Skin epidermis (tissue), 12 donors: ENCODE measurements around the gene DEPDC5.
"Not testable (repeated sequence)": the region's sequence is repeated elsewhere in the genome, so short reads cannot be mapped to it uniquely, and the experiment has no call there.

Experiments used
- H3K27ac ChIP-seq, 21 experiments: fragments of 200-600 bp; sonication (generic) in 11 of 21; one replicate each; pipeline ENCODE4 v1.5.0; 2020; ENCODE audit warnings: mild to moderate bottlenecking in 3 of 21, inconsistent platforms in 2 of 21, moderate library complexity in 2 of 21
- H3K4me3 ChIP-seq, 7 experiments: fragments of 200-600 bp; sonication (generic) in 2 of 7; one replicate each; pipeline ENCODE4 v1.5.0; 2020; ENCODE audit warnings: inconsistent platforms in 2 of 7, mild to moderate bottlenecking in 2 of 7, moderate library complexity in 1 of 7

DEPDC5 gene

DNA sequence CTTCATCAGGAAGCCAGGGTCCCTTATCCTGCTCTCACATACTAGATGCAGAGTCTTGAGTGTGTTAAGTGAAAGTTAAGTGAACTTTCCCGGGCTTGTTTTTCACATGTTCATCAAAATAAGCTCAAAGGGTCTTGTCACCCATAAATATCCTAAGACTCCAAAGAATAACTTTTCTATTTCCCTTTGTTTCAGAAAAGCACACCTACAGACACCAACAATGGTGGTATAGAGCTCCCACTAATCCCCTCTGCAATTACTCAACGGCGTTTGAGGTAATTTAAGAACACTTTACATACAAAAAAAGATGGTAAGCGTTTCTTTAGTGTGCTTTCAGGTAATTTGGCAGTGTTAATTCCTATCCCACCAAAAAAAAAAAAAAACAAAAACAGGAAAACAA, 6.4 kb upstream of the DEPDC5 start:
- Histone ChIP-seq H3K4me3 (no peak overlapping the region), H3K27ac (peak overlapping the region in 1 of 21 experiments; percentile 50)

DNA sequence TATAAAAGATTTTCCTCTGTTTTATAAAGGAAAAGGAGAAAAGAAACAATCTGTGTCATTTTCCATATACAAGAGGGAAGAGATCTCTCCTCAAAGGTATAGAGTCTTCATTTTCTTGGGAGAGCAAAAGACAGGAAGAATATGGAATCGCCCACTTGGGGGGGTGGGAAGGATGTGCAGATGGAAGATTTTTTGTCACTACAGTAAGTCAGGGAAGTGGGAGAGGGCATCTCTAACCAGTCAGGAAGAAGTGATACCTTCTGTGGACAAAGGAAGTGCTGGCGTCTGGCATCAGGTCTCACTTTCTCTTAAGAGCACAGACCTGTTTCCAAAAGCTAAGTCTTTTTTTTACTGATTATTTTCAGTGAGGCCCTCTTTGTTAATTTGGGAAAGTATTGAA, 5.3 kb upstream of the DEPDC5 start:
- H3K27ac ChIP-seq = peak overlapping the region in 8 of 21 experiments; percentile 90 to 99 (median 96)
- H3K4me3 ChIP-seq = peak overlapping the region in 5 of 7 experiments; percentile 60 to 97 (median 88)

DNA sequence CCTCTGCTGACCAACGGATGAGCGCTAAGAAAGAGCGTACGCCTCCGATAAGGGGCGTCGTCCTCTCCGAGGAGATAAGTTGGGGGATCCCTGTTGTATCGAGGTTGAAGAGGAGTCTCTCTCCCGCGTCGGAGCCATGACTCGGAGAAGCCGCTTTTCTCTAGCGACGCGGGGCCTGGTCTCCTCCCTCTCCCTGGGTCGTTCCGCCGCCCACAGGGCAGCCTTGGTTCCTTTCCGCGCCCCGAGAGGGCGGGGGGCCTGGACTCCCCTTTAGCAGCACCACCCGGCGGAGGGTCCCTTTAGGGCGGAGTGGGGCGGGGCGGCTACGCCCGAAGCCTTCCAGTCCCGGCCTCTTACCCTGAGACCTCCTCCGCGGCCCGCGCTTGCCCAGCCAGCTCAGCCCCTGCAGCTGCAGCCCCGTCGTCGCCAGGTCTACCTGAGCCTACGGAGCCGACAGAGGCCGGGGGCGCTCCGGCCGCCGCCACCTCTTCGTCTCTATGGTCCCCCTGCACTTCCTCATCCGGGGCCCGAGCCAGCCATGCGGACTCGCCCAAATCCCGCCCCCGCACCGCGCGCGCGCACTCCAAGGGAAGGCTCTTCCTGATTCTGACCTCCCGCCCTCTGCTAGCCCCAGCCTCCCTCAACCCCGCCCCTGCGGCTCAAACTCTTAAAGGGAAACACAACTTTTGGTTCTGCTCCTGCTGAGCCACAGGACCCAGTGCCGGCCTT, 4.0 kb upstream of the DEPDC5 start, which contains the start of gene PRR14L:
TSS of gene PRR14L (minus strand) at position 497 of the 729 bp plus-strand sequence. CDS start 11,272 bp downstream, outside the sequence.
- peak within 1 kb of the TSS; percentile 60 to 97 (median 88) for H3K4me3 ChIP-seq
- H3K27ac ChIP-seq = peak within 1 kb of the TSS; percentile 83 to 99 (median 96)

DNA sequence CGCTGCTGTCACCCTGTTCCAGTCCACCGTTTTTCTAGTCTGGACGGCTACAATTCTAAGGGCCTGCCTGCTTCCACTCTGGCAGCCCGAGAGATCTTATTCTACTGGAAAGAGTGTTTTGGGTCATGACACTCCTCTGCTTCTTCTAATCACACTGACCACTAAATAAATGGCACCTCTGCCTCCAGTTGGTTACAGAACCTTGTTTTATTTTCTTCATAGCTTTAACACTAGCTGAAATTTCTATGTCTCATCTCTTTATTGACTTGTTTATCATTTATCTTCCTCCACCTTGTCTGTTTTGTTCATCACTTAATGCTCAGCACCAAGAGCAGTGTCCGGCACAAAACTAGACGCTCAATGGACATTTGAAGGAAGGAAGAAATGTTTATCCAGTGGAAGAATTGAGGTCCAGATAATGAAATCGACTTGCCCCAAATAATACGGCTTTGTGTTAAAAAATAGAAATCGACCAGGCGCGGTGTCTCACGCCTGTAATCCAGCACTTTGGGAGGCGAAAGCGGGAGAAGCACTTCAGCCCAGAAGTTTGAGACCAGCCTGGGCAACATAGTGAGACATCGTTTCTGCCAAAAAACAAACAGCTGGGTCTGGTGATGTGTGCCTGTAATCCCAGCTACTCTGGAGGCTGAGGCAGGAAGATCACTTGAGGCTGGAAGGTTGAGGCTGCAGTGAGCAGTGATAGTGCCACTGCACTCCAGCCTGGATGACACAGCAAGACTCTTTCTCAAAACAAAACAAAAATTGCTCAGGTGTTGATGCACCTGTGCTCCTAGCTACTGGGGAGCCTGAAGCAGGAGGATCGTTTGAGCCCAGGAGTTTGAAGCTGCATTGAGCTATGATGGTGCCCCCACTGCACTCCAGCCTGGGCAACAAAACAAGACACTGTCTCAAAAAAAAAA, 3.2 kb upstream of the DEPDC5 start:
- Histone ChIP-seq H3K27ac (peak overlapping the region in 19 of 21 experiments; percentile 83 to 99 (median 97)), H3K4me3 (peak overlapping the region in 4 of 7 experiments; percentile 87 to 96 (median 90))

DNA sequence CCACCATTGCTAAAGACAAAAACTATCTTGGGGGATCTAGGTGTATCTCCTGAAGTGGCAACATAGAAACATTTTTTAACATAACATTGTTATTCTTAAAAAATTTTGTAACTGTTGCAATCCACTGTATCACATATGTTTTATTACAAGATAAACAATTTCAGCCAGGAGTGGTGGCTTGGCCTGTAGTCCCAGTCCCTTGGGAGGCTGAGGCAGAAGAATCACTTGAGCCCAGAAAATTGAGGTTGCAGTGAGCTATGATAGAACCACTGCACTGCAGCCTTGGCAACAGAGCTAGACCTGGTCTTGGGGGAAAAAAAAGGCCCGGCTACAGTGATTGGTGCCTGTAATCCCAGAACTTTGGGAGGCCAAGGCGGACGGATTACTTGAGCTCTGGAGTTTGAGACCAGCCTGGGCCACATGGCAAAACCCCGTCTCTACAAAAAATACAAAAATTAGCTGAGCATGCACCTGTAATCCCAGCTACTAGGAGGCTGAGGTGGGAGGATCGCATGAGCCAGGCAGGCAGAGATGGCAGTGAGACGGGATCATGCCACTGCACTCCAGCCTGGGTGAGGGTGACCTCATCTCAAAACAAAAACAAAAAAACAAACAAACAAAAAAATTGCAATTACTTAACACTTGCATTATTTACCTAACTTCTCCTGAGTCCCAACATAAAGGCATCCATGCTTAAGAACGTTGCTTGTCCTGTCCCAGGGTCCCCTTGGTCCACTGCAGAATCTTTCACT, 1.5 kb upstream of the DEPDC5 start:
- Histone ChIP-seq H3K4me3 (peak overlapping the region in 2 of 7 experiments; percentile 77 to 85), H3K27ac (peak overlapping the region in 19 of 21 experiments; percentile 79 to 98 (median 95))

DNA sequence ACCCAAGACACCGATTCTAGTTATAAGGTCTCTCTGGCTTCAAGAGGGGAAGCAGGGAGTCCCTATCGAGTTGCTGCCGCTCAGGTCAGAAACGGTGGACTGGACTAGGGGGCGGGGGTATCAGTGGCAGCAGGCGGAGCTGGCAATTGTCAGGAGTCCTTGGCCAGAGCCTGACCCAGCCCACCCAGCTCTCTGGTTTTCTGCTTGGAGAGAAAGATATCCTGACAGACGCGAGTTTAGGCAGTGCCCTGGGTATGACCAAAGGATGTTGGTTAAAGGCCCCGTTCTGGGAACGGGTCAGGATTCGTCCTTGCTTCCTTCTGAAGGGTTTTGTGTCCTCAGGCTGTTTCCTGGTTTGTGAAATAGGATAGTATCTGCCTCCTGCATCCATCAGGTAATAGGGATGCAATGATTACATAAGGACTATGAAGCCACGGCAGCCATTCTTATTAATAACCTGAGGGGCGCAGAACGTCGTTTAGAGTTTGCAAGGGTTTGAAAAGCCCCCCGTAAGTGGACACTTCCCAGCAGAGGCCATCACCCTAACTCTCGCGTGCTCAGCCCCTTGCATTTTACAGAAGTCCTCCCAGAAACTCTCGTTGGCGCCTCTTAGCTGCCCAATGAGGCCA, 700 bp upstream of the DEPDC5 start:
- peak overlapping the region; percentile 61 to 98 (median 94) for H3K27ac ChIP-seq
- peak overlapping the region; percentile 77 to 88 (median 85) for H3K4me3 ChIP-seq

DNA sequence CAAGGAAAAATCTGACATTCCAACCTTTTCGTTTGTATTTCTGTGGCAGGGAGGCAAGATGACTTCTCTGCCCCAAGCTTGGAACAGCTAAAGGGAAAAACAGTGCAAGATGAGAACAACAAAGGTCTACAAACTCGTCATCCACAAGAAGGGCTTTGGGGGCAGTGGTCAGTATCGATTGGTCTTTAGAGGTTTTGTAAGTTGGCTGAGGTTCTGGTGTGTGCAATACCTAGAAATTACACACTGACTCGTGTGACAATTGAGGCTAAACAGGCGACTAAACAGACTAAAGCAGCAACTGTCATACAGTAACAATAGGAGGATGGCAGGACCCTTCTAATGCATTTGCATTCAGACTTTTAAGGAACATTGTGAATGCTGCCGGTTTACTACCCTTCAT, 994 bp downstream of the DEPDC5 start:
- H3K27ac ChIP-seq = peak overlapping the region in 13 of 21 experiments; percentile 92 to 98 (median 95)
- peak overlapping the region in 4 of 7 experiments; percentile 77 to 88 (median 85) for H3K4me3 ChIP-seq

DNA sequence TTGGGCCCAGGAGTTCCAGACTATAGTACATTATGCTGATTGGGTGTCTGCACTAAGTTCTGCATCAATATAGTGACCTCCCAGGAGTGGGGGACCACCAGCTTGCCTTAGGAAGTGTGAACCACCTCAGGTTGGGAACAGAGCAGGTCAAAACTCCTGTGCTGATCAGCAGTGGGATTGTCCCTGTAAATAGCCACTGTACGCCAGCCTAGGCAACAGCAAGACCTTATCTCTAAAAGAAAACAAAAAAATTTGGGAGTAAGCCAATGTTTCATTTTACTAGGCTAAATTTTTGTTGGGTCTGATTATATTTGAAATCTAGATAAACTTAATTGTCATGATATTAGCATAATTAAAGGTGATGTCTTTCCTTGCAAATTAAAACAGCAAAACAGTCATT, 3.4 kb downstream of the DEPDC5 start:
- no peak overlapping the region for H3K4me3 ChIP-seq
- H3K27ac ChIP-seq = no peak overlapping the region

DNA sequence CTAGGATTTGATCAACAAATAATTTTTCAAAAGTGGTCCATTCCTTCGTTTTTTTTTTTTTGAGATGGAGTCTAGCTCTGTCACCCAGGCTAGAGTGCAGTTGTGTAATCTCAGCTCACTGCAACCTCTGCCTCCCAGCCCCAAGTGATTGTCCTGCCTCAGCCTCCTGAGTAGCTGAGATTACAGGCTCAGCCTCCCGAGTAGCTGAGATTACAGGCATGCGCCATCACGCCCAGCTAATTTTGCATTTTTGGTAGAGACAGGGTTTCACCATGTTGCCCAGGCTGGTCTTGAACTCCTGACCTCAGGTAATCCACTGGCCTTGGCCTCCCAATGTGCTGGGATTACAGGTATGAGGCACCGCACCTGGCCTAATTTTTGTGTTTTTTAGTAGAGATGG, 5.0 kb downstream of the DEPDC5 start:
- H3K27ac ChIP-seq, H3K4me3 ChIP-seq: not testable (repeated sequence)

DNA sequence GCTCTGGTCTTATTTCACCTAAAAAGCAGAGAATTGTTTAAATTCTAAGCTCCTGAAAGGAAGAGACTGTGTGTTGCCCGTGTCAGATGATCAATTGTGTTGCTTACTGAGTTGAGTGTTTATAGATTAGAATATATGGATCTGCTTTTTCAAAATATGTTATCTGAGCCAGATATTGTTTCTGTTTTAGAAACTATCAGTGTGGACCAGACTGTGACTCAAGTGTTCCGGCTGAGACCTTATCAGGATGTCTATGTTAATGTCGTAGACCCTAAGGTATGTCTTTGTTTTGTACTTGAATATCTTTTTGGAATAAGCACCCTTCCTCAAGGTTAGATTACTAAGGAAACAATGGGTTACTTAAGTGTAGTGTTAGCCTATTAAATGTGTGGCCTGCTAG, 11.0 kb downstream of the DEPDC5 start:
- H3K27ac ChIP-seq = no peak overlapping the region
- H3K4me3 ChIP-seq = no peak overlapping the region

DNA sequence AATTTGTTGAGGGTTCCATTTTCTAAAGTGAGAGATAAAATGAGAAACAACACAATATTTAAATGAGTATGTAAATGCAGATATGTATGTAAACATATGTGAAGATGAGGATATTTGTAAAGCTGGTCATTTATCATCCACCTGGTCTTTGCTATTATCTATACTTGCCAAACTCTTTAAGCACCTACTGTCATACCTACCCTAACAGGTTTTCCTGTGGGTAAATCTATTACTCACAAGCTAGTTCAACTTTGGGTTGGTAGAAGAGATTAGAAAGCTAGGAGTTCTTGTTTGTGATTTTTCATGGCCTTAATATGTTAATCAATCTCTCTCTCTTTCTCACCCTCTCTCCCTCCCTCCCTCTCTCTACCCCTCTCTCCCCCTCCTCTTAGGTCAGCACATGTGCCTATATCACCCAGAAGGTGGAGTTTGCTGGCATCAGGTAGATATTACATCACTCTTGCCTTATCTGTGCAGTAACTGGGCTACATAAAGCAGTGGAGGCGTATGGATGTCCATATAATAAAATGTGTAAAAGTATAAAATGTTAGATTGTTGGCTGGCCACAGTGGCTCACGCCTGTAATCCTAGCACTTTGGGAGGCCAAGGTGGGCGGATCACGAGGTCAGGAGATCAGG, 14.7 kb downstream of the DEPDC5 start:
- H3K27ac ChIP-seq = no peak overlapping the region
- no peak overlapping the region for H3K4me3 ChIP-seq

DNA sequence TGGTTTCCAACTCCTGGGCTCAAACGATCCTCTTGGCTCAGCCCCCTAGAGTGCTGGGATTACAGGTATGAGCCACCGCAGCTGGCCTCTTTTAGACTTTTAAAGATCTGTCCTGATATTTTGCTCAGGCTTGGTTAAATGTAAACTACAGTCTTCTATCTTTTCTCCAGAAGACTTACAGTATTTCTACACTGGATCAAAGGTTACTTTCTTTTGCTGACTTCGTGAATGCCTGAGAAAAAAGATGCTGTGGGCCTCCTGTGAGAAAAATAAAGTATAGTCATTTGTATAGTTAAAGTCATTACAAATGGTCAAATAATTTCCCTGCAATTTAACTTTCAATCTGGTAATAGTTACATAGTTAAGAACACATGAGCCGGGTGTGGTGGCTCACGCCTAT, 19.6 kb downstream of the DEPDC5 start:
- H3K27ac ChIP-seq = no peak overlapping the region
- H3K4me3 ChIP-seq = no peak overlapping the region

DNA sequence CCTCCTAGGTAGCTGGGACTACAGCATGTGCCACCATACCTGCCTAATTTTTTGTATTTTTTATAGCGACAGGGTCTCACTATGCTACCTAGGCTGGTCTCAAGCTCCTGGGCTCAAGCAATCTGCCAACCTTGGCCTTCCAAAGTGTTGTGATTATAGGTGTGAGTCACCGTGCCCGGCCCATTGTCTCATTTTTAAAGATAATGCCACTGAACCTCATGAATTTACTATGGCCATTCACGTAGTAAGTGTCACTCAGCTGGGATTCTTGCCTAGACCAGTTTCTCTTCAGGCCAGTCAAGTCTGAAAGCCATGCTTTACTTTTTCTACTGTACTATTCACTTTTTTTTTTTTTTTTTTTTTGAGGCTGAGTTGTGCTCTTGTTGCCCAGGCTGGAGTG, 22.4 kb downstream of the DEPDC5 start:
- no peak overlapping the region for H3K27ac ChIP-seq
- no peak overlapping the region for H3K4me3 ChIP-seq

DNA sequence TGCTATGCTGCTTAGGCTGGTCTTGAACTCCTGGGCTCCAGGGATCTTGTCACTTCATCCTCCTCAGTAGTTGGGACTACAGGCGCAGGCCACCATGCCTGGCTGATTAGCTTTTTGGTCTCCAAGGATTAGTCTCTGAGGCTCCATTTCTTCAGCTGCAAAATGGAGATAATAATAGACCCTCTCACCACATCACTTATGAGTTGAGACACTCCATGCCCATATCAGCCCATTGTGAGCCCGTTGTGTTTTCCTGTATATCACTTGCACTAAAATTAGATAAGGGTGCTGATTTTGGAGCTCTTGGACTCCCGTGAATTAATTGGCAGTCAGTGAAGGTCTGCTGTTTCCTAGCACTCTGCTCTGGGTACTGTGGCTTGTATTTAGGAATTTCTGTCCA, 36.0 kb downstream of the DEPDC5 start:
- Histone ChIP-seq H3K27ac (no peak overlapping the region), H3K4me3 (no peak overlapping the region)

DNA sequence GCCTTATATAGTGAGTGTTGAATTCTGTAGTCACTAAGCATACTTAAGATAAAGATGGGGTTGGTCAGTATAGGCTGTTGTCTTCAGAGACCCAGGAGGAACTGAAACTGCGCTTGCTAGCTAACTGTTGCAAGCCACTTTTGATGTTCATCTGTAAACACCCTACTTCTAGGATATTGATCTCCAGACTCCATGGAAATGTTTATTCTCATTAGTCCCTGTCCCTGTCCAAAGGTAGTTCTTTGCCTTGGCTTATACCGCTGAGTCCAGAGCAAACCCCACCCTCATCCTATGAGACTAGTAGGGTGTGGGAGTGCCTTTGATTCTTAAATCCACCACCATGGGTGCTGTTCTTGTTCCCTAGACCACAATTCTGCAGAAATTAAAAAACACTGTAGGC, 36.4 kb downstream of the DEPDC5 start:
- Histone ChIP-seq H3K27ac (no peak overlapping the region), H3K4me3 (no peak overlapping the region)

DNA sequence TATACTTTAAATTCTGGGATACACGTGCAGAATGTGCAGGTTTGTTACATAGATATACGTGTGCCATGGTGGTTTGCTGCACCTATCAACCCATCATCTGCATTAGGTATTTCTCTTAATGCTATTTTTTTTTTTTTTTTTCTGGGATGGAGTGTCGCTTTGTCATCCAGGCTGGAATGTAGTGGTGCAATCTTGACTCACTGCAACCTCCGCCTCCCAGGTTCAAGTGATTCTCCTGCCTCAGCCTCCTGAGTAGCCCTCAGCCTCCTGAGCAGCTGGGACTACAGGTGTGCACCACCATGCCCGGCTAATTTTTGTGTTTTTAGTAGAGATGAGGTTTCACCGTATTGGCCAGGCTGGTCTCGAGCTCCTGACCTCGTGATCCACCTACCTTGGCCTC, 45.5 kb downstream of the DEPDC5 start:
- H3K4me3 ChIP-seq = not testable (repeated sequence)
- peak overlapping the region in 2 of 21 experiments; percentile 21 to 31 for H3K27ac ChIP-seq

DNA sequence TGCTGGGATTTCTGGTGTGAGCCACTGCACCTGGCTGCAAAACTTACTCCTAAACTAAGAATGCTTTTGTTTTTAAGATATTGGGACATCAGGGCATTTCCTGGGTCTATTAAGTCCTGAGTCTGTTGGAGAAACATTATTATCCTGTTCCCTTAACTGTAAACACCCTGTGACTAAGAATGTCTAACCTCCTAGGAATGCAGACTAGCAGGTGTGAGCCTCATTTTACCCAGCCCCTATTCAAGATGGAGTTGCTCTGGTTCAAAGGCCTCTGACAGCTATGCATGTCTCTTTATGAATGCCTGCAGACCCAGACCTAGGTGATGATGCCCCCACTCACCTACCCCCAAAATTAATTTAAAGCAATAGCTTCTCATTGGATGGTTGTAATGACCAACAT, 46.2 kb downstream of the DEPDC5 start:
- H3K4me3 ChIP-seq = no peak overlapping the region
- peak overlapping the region in 2 of 21 experiments; percentile 21 to 29 for H3K27ac ChIP-seq

DNA sequence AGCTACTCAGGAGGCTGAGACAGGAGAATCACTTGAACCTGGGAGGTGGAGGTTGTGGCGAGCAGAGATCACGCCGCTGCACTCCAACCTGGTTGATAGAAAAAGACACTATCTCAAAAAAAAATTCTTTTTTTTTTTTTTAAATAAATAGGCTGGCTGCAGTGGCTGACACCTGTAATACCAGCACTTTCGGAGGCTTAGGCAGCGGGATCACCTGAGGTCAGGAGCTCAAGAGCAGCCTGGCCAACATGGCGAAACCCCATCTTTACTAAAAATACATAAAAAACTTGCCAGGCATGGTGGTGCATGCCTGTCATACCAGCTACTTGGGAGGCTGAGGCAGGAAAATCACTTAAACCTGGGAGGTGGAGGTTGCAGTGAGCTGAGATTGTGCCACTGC, 47.0 kb downstream of the DEPDC5 start:
- not testable (repeated sequence) for H3K4me3 ChIP-seq, H3K27ac ChIP-seq

DNA sequence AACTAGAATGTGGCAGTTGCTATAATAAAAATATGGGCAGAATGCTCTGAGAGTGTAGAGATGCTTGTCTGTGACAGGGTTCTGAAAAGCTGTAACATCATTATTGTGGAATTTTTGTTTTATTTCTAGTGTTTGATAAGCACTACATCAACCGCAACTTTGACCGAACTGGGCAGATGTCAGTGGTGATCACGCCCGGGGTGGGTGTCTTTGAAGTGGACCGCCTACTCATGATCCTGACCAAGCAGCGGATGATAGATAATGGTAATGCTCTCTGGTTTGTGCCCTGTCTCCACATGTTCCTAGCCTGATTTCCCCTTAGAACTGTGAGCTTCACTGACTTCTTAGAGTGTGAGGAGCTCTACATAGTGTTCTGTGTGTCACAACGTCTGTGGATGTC, 48.8 kb downstream of the DEPDC5 start:
- H3K27ac ChIP-seq = no peak overlapping the region
- H3K4me3 ChIP-seq = no peak overlapping the region
